GM20431 (cell line): ENCODE measurements around the gene SHC1.
"Not testable (repeated sequence)": the region's sequence is repeated elsewhere in the genome, so short reads cannot be mapped to it uniquely, and the experiment has no call there.

Source experiments
- in situ Hi-C: fragments of 300-500 bp; cut with MseI, MboI; formaldehyde crosslinking; loops from one replicate; pipeline ENCODE4 v1.15.0; 2020; ENCODE audit warnings: low sequenced_read_pairs; ENCODE audit not compliant: unreplicated experiment

SHC1 gene

DNA sequence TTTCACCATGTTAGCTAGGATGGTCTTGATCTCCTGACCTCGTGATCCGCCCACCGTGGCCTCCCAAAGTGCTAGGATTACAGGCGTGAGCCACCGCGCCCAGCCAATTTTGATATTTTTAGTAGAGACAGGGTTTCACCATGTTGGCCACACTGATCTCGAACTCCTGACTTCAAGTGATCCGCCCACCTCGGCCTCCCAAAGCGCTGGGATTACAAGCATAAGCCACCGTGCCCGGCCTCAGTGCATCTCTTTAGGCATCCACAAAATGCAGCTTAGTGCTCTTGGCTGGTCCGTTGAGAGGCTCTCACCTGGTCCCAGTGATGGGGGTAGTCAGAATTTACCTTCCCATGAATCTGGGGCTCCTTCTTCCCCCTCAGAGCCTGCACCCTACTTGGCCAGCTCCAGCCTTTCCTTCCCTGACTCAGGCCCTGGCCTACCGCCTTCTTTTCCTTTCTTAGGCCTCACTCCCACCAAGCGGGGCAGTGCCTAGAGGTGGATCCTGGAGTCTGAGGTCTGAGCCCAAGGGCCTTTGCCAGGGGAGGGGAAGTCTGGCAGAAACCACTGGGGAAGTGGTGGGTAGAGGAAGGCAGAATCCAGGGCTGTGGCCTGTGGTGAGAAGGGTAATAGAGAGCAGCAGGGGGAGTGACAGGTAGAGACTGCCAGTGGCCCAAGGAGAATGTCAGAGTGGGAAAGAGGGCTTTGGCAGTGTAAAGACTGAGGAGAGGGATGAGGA lies 26.6 kb upstream of the SHC1 start:
- in situ Hi-C loops = no loop called here

DNA sequence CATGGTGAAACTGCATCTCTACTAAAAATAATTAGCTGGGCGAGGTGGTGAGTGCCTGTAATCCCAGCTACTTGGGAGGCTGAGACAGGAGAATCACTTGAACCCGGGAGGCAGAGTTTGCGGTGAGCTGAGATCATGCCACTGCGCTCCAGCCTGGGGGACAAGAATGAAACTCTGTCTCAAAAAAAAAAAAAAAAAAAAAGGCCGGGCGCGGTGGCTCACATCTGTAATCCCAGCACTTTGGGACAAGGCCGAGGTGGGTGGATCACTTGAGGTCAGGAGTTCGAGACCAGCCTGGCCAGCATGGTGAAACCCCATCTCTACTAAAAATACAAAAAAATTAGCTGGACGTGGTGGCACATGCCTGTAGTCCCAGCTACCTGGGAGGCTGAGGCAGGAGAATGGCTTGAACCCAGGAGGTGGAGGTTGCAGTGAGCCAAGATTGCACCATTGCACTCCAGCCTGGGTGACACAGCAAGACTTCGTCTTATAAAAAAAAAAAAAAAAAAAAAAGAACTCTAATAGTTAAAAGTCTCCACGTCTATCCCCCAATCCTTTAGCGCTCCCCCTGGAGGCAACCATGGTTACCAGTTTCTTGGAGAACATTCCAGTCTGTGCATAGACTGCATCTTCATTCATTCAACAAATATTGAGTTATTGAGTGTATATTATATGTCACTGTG lies 24.9 kb upstream of the SHC1 start:
- in situ Hi-C loops = not testable (repeated sequence)

DNA sequence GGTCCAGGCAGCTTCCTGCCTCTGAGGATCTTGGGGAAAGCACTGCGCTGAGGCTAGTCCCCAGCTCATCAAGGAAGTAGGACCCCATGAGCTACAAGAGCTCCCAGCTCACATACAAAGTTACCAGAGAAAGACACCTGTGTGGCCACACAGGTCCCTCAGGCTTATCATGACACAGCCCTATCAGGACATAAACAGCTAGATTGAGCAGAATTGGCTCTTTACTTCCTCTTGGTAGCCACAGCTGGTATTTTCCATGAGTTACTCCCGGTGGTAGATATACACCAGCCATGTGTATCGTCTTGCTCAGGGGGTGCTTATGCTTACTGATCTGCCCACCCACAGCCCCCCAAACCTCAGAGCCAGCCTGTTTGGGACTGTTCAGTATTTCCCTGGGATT lies 24.0 kb upstream of the SHC1 start:
- in situ Hi-C loops = no loop called here

DNA sequence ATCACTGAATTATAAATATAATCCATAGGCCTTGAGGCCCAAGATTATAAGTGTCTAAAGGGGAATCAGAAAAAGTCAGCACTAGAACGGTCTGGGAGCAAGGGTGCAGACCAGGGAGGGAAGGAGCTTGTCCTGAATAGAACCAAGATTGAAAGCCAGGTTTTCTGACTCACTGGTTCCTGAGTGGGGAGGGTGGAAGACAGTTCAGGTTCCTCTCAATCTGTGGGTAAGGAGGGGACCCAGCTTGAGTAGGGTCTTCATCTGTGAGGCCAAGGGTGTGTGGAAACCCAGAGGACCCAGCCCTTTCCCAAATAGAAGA lies 23.7 kb upstream of the SHC1 start:
- in situ Hi-C loops = no loop called here

DNA sequence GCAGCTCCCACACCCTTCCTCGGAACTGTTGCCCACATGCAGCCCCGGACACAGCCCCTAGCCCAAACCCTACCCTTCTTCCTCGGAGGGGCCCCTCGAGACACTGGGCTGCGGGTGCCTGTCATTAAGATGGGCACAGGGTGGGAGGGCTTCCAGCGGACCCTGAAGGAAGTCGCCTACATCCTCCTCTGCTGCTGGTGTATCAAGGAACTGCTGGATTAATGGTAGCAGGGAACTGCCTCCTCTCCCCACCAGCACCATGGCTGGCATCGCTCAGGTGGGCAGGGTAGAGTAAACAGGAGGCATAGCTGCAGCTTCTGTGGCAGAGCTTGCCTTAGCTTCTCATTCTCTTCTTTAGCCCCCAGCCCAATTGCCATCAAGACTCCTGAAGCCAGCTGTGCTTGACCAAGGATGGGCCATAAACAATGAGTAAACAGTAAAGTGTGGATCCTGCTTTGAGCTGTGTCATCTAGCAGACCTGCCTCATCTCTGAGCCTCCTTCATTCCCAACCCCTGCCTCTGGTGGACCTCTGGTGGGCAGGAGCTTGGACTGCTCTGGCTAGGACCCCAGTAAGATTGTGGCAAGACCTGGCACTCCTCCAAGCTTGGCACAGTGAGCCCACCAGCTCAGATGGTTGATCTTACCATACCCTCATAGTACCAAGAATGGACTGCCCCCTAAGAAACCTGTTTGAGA lies 23.2 kb upstream of the SHC1 start, which contains the start of gene LENEP:
Gene LENEP, plus strand, starts transcription at position 15 of the 697 bp plus-strand sequence. Its CDS starts 22 bp downstream, at position 37.
- in situ Hi-C loops = no loop called here

DNA sequence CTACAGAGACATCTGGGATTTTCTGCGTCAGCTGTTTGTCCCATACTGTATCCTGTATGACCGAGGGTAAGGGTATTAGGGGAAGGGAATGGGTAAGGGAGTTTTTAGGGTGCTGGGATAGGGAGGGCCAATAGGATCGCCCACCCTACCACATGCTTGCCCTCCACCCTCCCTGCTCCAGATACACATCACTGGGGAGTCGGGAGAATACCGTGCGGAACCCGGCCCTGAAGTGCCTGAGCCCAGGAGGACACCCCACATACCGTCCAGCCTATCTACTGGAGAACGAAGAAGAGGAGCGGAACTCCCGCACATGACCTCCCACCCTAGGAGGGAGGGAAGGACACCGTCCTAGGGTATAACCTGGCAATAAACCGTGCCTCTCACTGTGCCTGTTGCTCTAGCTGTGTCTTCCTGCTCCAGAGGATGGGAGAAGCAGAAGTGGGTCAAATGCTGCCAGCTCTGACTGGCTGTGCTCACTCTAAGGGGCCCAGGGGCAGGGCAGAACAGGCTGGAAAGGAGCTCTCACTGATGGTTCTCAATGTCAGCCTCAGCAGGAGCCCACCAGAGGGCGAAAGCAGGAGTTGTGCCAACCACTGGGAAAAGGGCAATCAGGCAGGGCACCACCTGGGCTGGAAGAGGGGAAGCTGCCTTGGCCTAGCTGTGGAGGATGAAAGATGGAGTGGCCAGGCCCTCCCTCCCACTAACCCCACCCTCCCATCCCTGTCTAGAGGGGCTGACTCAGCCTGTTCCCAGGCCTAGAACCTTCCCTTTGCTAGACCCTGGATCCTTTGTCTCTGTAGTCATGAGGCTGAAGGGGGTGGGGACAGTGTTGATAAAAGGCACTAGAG lies 22.4 kb upstream of the SHC1 start:
- in situ Hi-C loops = no loop called here

DNA sequence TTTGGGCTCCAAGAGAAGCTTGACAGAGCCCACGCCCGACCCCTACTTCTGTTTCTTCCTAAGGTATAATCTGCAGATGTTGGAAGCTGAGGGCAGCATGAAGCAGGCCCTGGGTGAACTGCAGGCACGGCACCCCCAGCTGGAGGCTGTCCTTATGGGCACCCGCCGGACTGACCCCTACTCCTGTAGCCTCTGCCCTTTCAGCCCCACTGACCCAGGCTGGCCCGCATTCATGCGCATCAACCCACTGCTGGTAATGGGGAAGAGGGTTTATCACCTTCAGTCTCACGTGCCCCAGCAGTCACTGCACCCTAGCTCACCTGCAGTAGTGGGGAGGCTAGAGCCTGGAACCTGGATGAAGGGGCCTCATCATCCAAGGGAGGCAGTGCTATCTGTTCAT lies 19.7 kb upstream of the SHC1 start:
- in situ Hi-C loops = no loop called here

DNA sequence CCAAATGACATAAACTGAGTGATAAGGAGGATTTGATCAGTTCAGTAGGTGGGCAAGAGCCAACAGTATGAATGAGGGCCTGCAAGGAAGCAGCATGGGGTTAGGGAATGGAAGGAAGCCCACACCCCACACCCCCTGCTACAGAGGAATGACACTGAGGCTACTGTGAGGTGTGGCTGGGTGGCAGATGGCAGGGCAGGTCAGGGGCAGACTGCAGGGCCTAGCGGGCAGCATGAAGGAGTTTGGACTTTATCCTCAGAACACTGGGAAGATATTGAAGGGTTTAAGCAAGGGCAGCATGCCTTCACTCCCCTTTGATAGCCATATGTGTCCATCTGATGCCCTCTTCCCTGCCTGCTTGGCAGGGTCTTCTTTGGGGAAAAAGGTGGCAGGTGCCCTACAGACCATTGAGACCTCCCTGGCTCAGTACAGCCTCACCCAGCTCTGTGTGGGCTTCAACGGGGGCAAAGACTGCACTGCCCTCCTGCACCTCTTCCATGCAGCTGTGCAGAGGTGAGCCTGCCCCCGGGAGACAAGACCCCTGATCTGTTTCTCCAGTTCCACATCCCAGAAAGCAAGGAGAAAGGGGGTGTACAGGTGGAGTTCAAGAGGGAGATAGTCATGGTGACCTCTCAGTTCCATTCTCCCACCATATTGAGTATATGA lies 18.8 kb upstream of the SHC1 start:
- in situ Hi-C loops = no loop called here

DNA sequence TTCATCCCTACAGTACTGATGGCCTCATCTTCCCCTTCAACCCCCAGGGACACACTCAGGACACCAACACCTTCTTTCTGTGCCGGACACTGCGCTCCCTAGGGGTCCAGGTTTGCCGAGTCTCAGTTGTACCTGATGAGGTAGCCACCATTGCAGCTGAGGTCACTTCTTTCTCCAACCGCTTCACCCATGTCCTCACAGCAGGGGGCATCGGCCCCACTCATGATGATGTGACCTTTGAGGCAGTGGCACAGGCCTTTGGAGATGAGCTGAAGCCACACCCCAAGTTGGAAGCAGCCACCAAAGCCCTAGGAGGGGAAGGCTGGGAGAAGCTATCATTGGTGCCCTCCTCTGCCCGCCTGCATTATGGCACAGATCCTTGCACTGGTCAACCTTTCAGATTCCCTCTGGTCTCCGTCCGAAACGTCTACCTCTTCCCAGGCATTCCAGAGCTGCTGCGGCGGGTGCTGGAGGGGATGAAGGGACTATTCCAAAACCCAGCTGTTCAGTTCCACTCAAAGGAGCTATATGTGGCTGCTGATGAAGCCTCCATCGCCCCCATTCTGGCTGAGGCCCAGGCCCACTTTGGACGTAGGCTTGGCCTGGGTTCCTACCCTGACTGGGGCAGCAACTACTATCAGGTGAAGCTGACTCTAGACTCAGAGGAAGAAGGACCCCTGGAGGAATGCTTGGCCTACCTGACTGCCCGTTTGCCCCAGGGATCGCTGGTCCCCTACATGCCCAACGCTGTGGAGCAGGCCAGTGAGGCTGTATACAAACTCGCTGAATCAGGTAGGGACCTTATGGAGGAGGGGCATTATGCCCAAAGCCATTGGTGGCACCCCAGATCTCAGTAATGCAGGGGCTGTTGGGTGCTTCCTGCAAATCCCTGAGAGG lies 17.8 kb upstream of the SHC1 start:
- in situ Hi-C loops = no loop called here

DNA sequence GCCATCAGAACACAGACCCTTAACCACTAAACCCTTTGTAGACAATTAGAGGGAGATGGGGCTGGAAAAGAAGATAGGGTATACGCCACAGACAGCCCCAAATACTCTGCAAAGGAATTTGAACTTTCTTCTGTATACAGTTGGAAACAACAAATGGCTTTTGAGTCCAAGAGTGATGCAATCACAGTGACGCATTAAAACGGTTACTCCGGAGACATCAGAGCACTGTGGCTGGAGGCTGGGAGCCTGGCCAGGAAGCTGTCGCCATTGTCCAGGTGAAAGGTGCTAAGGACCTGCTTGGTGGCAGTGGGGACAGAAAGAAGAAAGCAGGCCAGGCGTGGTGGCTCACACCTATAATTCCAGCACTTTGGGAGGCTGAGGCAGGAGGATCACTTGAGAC lies 16.8 kb upstream of the SHC1 start:
- in situ Hi-C loops = no loop called here

DNA sequence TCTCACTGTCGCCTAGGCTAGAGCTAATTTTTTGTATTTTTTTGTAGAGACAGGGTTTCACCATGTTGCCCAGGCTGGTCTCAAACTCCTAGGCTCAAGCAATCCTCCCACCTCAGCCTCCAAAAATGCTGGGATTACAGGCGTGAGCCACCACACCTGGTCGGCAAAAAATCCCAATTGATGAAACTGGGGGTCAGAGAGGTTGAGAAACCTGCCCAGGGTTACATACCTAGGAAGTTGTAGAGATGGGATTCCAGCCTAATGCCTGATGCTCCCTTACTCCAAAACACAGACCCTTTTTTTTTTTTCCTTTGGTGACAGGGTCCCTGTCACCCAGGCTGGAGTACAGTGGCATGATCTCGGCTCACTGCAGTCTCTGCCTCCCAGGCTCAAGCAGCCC lies 16.2 kb upstream of the SHC1 start:
- in situ Hi-C loops = not testable (repeated sequence)

DNA sequence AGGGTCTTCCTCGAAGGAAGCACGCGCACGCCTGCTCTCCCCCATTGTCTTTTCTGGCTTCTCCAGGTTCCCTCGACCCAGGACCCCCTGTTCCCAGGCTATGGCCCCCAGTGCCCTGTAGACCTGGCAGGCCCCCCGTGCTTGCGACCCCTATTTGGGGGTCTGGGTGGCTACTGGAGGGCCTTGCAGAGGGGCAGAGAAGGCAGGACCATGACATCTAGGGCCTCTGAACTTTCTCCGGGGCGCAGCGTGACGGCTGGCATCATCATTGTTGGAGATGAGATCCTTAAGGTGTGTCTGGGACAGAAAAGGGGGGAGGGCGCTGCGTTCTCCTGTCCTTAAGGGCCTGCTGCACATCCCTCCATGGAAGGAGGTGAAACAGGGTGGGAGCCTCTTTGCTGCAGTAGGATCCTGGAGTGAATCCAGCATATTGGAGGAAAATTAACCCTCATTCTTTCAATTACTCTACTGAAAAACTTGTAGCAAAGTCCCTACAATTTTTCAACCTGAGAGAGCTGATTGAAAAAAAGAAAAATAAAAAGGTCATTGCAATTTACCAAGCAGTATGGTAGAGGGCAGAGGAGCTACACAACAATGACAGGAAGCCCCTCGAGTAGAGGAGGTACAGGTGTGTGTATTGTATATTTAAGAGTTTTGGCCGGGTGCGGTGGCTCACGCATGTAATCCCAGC lies 13.4 kb upstream of the SHC1 start:
- in situ Hi-C loops = no loop called here

DNA sequence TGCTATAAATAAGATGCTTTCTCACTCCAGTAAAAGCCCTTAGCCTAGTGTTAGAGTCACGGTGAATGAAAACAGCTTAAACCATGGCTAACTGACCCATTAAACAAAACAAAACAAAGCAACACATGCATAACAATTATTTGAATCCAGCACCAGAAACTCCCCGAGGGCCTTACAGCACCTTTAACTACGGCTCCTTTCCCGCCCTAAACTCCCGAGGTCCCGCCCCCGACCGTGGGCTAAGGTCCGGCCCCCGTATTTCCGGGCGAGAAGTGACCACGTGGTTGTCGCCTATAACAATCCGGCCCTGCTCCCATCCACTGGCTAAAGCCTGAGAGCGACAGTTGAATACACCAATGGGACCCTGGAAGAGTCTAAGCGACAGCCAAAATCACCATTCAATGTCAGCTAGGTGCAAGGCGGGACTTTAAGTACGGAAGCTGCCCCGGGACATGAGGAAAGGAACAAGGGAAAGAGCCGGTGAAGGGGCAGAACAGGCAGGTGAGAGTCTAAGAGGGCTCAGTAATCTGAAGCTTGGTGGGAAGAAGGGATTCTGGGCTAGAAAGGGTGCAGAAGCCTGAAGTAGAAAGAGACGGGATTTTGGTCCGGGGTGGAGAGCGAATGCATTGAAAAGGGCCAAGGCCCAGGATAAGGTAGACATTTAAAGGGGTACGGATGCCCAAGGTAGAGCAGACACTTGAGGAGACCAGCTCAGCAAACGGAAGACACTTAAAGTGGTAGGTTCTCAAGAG lies 12.5 kb upstream of the SHC1 start, which contains the start of gene FLAD1:
Gene FLAD1, plus strand, starts transcription at position 448 of the 752 bp plus-strand sequence. CDS start 351 bp downstream, outside the sequence.
- in situ Hi-C loops = no loop called here

DNA sequence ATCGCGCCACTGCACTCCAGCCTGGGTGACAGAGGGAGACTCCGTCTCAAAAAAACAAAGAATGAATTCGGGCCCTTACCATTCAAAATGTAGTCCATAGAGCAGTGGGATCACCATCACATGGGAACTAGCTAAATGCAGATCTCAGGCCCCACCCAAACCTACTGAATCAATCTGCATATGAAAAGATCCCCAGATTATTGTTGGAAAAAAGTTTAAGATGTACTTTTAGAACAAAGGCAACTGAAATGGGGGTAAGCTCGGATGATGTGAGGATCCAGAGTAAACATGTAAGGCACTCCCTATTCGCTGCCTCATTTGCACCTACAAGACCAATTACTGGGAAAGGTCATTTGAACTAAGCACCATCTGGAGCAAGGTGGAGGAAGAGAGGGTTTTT lies 11.8 kb upstream of the SHC1 start:
- in situ Hi-C loops = no loop called here

DNA sequence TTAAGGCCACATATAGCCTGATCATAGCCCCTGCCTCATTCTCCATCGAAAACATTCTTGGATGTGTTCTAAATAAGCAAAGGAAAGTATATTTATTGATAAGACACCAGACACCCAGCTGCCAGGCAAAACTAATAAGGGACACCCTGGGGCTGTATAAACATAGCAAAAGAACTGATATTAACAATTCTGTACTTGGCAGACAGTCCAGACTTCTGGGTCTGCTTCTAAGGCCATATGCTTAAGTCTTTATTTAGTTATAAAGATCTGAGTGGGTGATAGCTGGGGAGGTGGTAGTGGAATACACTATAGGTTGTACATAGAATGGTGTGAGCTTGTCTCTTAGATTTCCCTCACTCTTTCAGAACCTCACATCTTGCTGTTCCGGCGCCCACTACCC lies 7.8 kb upstream of the SHC1 start:
- in situ Hi-C loops = no loop called here

DNA sequence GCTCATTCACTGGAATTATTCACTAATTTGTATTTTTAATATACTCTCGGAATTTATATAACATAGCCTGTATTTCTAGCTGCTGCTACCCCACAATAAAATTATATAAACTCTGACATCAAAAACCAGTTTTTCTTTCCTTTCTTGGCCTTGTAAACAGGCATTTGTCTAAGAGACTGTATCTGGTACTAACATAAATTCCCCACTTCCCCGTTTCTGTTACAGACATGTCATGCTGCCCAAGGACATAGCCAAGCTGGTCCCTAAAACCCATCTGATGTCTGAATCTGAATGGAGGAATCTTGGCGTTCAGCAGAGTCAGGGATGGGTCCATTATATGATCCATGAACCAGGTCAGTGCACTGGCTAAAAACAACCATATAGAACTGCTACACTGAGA lies 7.2 kb upstream of the SHC1 start:
- in situ Hi-C loops = not testable (repeated sequence)

DNA sequence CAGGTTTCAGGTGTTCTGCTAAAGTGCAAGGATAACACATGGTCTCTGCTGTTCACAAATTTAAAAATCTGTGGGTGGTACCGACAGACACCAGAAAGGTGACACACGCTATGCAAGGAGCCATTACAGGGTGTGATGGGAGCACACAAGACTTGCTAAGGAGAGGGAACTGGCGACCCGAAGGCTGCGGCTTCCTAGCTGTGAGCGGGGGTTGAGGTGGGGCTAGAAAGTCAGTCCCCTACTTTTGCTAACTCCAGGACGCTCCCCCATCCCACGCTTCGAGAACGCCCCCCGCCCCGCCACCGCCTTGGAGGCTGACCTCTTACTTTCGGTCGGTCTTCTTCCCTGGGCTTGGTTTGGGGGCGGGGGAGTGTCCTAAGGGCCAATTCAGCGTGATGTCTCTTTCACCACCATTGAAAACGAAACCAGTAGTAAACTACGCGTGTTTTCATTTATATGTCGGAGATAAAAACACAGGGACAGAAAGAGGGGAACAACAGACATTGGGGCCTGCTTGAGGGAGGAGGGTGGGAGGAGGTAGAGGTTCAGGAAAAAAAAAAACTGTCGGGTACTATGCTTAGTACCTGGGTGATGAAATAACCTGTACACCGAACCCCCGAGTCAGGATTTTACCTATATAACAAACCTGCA lies 5.0 kb upstream of the SHC1 start:
- in situ Hi-C loops = no loop called here
